HEK293 (cell line): ENCODE data around the gene ADCY1.

ENCODE experiments used
- CTCF ChIA-PET: fragments of 350-600 bp; formaldehyde crosslinking; extraction: SDS; loops from one replicate; lab custom pipeline; 2021; ENCODE audit warnings: antibody characterized with exemption; lab: Yijun Ruan, JAX
- POLR2A ChIA-PET: fragments of 300-600 bp; formaldehyde crosslinking; extraction: SDS; loops from one replicate; lab custom pipeline; 2020; ENCODE audit warnings: antibody characterized with exemption, inconsistent platforms; lab: Yijun Ruan, JAX
- H3K27ac ChIP-seq: fragments of 200-500 bp; sonication (Bioruptor generic); 2 replicates; pipeline ENCODE4 v1.5.1; 2014; ENCODE audit warnings: low read depth, low read length, control low read depth, inconsistent platforms; ENCODE audit errors: extremely low read depth
- H3K36me3 ChIP-seq, 2 experiments: fragments of 200-500 bp in 1 of 2; sonication (Bioruptor generic) in 1 of 2; 1 replicate in 1 of 2; 2 replicates in 1 of 2; pipeline ENCODE4 v1.5.1; 2014 to 2017; ENCODE audit warnings: inconsistent platforms in 2 of 2, low read length in 2 of 2; ENCODE audit not compliant: control insufficient read depth in 2 of 2, insufficient read depth in 1 of 2
- H3K4me1 ChIP-seq: fragments of 200-500 bp; sonication (Bioruptor generic); 2 replicates; pipeline ENCODE4 v1.5.1; 2014; ENCODE audit warnings: mild to moderate bottlenecking, low read length, inconsistent platforms; ENCODE audit not compliant: control insufficient read depth, insufficient read depth
- H3K4me3 ChIP-seq: 2 replicates; pipeline ENCODE4 v1.5.1; 2011; ENCODE audit warnings: low read depth, mild to moderate bottlenecking, control low read depth, low read length, moderate library complexity
- H3K9me3 ChIP-seq: fragments of 200-500 bp; sonication (Bioruptor generic); 2 replicates; pipeline ENCODE4 v1.5.1; 2014; ENCODE audit warnings: low read depth, low read length, inconsistent platforms; ENCODE audit not compliant: control insufficient read depth, insufficient read depth
- KLF8 ChIP-seq: fragments of 450-650 bp; formaldehyde crosslinking; IDR thresholded peaks from 2 replicates; pipeline ENCODE4 v1.5.1; 2016; ENCODE audit warnings: missing biosample characterization, missing genetic modification characterization
- OVOL3 ChIP-seq: fragments of 450-650 bp; formaldehyde crosslinking; IDR thresholded peaks from 2 replicates; pipeline ENCODE4 v1.5.1; 2016; ENCODE audit warnings: missing biosample characterization, missing genetic modification characterization
- REPIN1 ChIP-seq: fragments of 450-650 bp; formaldehyde crosslinking; IDR thresholded peaks from 2 replicates; pipeline ENCODE4 v1.5.1; 2017; ENCODE audit warnings: missing biosample characterization, missing genetic modification characterization, low read depth
- TCF7L2 ChIP-seq: IDR thresholded peaks from 2 replicates; pipeline ENCODE4 v1.6.1; 2011; ENCODE audit warnings: low read depth, mild to moderate bottlenecking, inconsistent platforms, low read length, moderate library complexity, borderline replicate concordance
- TRIM28 ChIP-seq: IDR thresholded peaks from 2 replicates; pipeline ENCODE4 v1.6.1; 2011; ENCODE audit warnings: low read length, control low read depth, borderline replicate concordance
- WT1 ChIP-seq: fragments of 450-650 bp; formaldehyde crosslinking; IDR thresholded peaks from 2 replicates; pipeline ENCODE4 v1.5.1; 2016; ENCODE audit warnings: missing biosample characterization, missing genetic modification characterization
- ZFP37 ChIP-seq: fragments of 450-650 bp; formaldehyde crosslinking; IDR thresholded peaks from 2 replicates; pipeline ENCODE4 v1.5.1; 2016; ENCODE audit warnings: missing biosample characterization, missing genetic modification characterization
- ZFP69B ChIP-seq: fragments of 450-650 bp; formaldehyde crosslinking; IDR thresholded peaks from 2 replicates; pipeline ENCODE4 v1.5.1; 2016; ENCODE audit warnings: missing biosample characterization, missing genetic modification characterization
- ZNF155 ChIP-seq: fragments of 450-650 bp; formaldehyde crosslinking; IDR thresholded peaks from 2 replicates; pipeline ENCODE4 v1.5.1; 2016; ENCODE audit warnings: missing biosample characterization, missing genetic modification characterization
- ZNF221 ChIP-seq: fragments of 450-650 bp; formaldehyde crosslinking; IDR thresholded peaks from 2 replicates; pipeline ENCODE4 v1.5.1; 2017; ENCODE audit warnings: missing biosample characterization, missing genetic modification characterization, borderline replicate concordance
- ZNF23 ChIP-seq: fragments of 450-650 bp; formaldehyde crosslinking; IDR thresholded peaks from 2 replicates; pipeline ENCODE4 v1.5.1; 2016; ENCODE audit warnings: missing biosample characterization, missing genetic modification characterization, borderline replicate concordance
- ZNF280C ChIP-seq: fragments of 450-650 bp; formaldehyde crosslinking; IDR thresholded peaks from 2 replicates; pipeline ENCODE4 v1.5.1; 2016; ENCODE audit warnings: missing biosample characterization, missing genetic modification characterization
- ZNF350 ChIP-seq: fragments of 450-650 bp; formaldehyde crosslinking; IDR thresholded peaks from 2 replicates; pipeline ENCODE4 v1.5.0; 2017; ENCODE audit warnings: missing biosample characterization, mild to moderate bottlenecking, missing genetic modification characterization
- ZNF514 ChIP-seq: fragments of 450-650 bp; formaldehyde crosslinking; IDR thresholded peaks from 2 replicates; pipeline ENCODE4 v1.5.1; 2016; ENCODE audit warnings: missing biosample characterization, missing genetic modification characterization
- ZNF571 ChIP-seq: fragments of 450-650 bp; formaldehyde crosslinking; IDR thresholded peaks from 2 replicates; pipeline ENCODE4 v1.5.0; 2017; ENCODE audit warnings: missing biosample characterization, missing genetic modification characterization
- ZNF654 ChIP-seq: fragments of 450-650 bp; formaldehyde crosslinking; IDR thresholded peaks from 2 replicates; pipeline ENCODE4 v1.5.1; 2016; ENCODE audit warnings: low read depth, missing biosample characterization, missing genetic modification characterization
- ZNF670 ChIP-seq: fragments of 450-650 bp; formaldehyde crosslinking; IDR thresholded peaks from 2 replicates; pipeline ENCODE4 v1.5.1; 2016; ENCODE audit warnings: missing biosample characterization, missing genetic modification characterization, low read depth
- ZNF792 ChIP-seq: fragments of 450-650 bp; formaldehyde crosslinking; IDR thresholded peaks from 2 replicates; pipeline ENCODE4 v1.5.1; 2016; ENCODE audit warnings: missing biosample characterization, missing genetic modification characterization
- ZXDB ChIP-seq: fragments of 450-650 bp; formaldehyde crosslinking; IDR thresholded peaks from 2 replicates; pipeline ENCODE4 v1.5.1; 2016; ENCODE audit warnings: missing biosample characterization, missing genetic modification characterization
- TF ChIP-seq, protein P1 (sequence below): fragments of 450-650 bp; formaldehyde crosslinking; IDR thresholded peaks from 2 replicates; pipeline ENCODE4 v1.5.1; 2016; ENCODE audit warnings: missing biosample characterization, missing genetic modification characterization
- TF ChIP-seq, protein P2 (sequence below): fragments of 450-650 bp; formaldehyde crosslinking; IDR thresholded peaks from 2 replicates; pipeline ENCODE4; 2016; ENCODE audit warnings: missing biosample characterization, missing genetic modification characterization
- TF ChIP-seq, protein P3 (sequence below): fragments of 450-650 bp; formaldehyde crosslinking; IDR thresholded peaks from 2 replicates; pipeline ENCODE4 v1.5.1; 2016; ENCODE audit warnings: missing biosample characterization, missing genetic modification characterization

Gene ADCY1

DNA sequence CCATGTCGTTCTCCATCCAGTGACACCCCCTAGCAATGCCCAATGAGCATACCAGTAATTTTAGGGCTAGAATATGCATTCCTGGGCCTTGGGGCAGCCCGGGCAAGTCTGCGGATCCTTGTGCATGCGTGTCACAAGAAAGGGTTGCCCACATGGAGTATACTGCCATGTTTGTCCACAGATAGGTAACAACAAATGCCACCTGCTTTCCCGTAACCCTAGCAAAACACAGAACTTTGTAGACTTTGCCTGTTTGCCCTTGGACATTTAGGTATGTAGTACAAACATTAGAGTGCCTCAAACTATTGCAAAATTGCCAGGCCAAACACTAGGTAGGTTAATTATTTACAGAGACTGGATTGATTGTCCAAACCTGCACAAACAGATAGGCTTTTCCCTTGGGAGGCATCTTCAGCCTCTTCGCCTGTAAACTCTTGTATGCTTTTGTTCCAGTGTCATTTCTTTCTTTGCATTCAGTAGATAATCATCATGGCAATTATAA, 117.0 kb downstream of the ADCY1 start (continued):
- TF ChIP-seq, protein P1, sequence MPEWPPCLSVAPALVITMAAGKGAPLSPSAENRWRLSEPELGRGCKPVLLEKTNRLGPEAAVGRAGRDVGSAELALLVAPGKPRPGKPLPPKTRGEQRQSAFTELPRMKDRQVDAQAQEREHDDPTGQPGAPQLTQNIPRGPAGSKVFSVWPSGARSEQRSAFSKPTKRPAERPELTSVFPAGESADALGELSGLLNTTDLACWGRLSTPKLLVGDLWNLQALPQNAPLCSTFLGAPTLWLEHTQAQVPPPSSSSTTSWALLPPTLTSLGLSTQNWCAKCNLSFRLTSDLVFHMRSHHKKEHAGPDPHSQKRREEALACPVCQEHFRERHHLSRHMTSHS (tag by site-specific recombination) = no peak
- TF ChIP-seq REPIN1 (tag by site-specific recombination) = no peak
- TF ChIP-seq, all 188 proteins: peak for 0

DNA sequence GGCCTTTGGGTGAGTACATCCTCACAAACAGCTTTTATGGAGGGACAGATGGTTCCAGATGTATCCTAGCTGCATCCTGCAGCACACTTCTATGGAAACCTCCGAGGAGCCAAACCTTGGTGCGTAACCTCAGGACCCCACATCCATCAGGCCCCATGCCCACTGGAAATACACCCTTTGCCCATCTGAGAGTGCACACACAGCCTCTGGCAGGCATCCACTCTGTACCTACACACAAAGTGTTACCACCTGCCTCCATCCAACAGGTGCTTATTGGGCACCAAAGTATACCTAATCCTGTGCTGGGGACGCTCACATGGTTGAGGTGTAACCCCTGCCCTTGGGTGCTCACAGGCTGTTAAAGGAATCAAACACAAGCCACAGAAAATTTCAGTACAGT, 117.9 kb downstream of the ADCY1 start:
- POLR2A ChIA-PET = interaction anchor here (0.6 kb wide), 1 partner anchor 218 kb away, joined by 3 read pairs; no protein-coding TSS in a partner anchor
- Histone ChIP-seq H3K4me1 (no peaks in the 10 kb centered on the region), H3K4me3 (no peak overlapping the region), H3K9me3 (no peaks in the 10 kb centered on the region), H3K36me3 (peaks cover 0 to 6% of the 10 kb centered on the region in 2 experiments; a peak in 1 of 3 replicates), H3K27ac (no peak overlapping the region)
- TF ChIP-seq ZNF514 (tag by site-specific recombination) (no peak), TRIM28 (no peak), ZNF792 (tag by site-specific recombination) (no peak), KLF8 (no peak)
- TF ChIP-seq, all 188 proteins: peak for 0
- CTCF ChIA-PET = no interaction called here

GRCh38 chr7:45695249-45695995, 121.3 kb downstream of the ADCY1 start:
- ChIA-PET CTCF (no interaction called here), POLR2A (interaction anchor here (0.6 kb wide), 1 partner anchor 8 kb away, joined by 5 read pairs; no protein-coding TSS in a partner anchor)
- Histone ChIP-seq H3K27ac (no peak overlapping the region), H3K4me3 (no peak overlapping the region), H3K9me3 (no peaks in the 10 kb centered on the region), H3K36me3 (peaks cover 0 to 6% of the 10 kb centered on the region in 2 experiments; a peak in 1 of 3 replicates), H3K4me1 (no peaks in the 10 kb centered on the region)
- TF ChIP-seq ZNF23 (tag by site-specific recombination) (no peak), WT1 (tag by site-specific recombination) (no peak), ZNF350 (tag by site-specific recombination) (no peak), ZNF654 (tag by site-specific recombination) (no peak), ZXDB (no peak), OVOL3 (tag by site-specific recombination) (no peak), ZNF514 (tag by site-specific recombination) (no peak), ZNF571 (no peak), ZNF155 (tag by site-specific recombination) (no peak), ZFP69B (tag by site-specific recombination) (no peak), TCF7L2 (no peak), ZNF670 (tag by site-specific recombination) (no peak), ZFP37 (tag by site-specific recombination) (no peak), ZNF280C (tag by site-specific recombination) (no peak), ZNF221 (tag by site-specific recombination) (no peak)
- TF ChIP-seq, protein P2, sequence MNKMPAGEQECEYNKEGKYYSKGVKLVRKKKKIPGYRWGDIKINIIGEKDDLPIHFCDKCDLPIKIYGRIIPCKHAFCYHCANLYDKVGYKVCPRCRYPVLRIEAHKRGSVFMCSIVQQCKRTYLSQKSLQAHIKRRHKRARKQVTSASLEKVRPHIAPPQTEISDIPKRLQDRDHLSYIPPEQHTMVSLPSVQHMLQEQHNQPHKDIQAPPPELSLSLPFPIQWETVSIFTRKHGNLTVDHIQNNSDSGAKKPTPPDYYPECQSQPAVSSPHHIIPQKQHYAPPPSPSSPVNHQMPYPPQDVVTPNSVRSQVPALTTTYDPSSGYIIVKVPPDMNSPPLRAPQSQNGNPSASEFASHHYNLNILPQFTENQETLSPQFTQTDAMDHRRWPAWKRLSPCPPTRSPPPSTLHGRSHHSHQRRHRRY = no peak
- TF ChIP-seq, protein P3, sequence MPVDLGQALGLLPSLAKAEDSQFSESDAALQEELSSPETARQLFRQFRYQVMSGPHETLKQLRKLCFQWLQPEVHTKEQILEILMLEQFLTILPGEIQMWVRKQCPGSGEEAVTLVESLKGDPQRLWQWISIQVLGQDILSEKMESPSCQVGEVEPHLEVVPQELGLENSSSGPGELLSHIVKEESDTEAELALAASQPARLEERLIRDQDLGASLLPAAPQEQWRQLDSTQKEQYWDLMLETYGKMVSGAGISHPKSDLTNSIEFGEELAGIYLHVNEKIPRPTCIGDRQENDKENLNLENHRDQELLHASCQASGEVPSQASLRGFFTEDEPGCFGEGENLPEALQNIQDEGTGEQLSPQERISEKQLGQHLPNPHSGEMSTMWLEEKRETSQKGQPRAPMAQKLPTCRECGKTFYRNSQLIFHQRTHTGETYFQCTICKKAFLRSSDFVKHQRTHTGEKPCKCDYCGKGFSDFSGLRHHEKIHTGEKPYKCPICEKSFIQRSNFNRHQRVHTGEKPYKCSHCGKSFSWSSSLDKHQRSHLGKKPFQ (tag by site-specific recombination) = no peak
- TF ChIP-seq, all 188 proteins: peak for 0
